ENCODE data around the gene ASB1. TPM values are rescaled to one million over a fixed set of nuclear protein-coding genes. Genes with fewer than 3 reads are reported as not detected.

The ASB1 gene
- total RNA-seq, 1 donor from 2014 or later, result 33.9 TPM

GRCh38 chr2:238434846-238435751 lies 8.4 kb downstream of the ASB1 start:
- peaks cover 46% of the 10 kb centered on the region for H3K36me3 Mint-ChIP-seq (ENCODE audit: unreplicated experiment)
- H3K4me3 Mint-ChIP-seq (ENCODE audit: unreplicated experiment), result no peak overlapping the region
- TF ChIP-seq, protein P1, sequence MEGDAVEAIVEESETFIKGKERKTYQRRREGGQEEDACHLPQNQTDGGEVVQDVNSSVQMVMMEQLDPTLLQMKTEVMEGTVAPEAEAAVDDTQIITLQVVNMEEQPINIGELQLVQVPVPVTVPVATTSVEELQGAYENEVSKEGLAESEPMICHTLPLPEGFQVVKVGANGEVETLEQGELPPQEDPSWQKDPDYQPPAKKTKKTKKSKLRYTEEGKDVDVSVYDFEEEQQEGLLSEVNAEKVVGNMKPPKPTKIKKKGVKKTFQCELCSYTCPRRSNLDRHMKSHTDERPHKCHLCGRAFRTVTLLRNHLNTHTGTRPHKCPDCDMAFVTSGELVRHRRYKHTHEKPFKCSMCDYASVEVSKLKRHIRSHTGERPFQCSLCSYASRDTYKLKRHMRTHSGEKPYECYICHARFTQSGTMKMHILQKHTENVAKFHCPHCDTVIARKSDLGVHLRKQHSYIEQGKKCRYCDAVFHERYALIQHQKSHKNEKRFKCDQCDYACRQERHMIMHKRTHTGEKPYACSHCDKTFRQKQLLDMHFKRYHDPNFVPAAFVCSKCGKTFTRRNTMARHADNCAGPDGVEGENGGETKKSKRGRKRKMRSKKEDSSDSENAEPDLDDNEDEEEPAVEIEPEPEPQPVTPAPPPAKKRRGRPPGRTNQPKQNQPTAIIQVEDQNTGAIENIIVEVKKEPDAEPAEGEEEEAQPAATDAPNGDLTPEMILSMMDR (IDR thresholded peaks at IDR 0.05), result no peak
- H3K27ac Mint-ChIP-seq (ENCODE audit: unreplicated experiment), result peak overlapping the region; percentile 45
- H3K27me3 Mint-ChIP-seq (ENCODE audit: unreplicated experiment), result no peaks in the 10 kb centered on the region
- H3K9me3 Mint-ChIP-seq (ENCODE audit: unreplicated experiment), result no peaks in the 10 kb centered on the region
- H3K4me1 Mint-ChIP-seq (ENCODE audit: unreplicated experiment), result peaks cover 19% of the 10 kb centered on the region
- no peak for DNase-seq (ENCODE audit: extremely low spot score, unreplicated experiment)

- Mint-ChIP-seq H3K9me3 (ENCODE audit: unreplicated experiment) (no peaks in the 10 kb centered on the region), H3K36me3 (ENCODE audit: unreplicated experiment) (peaks cover 41% of the 10 kb centered on the region), H3K27ac (ENCODE audit: unreplicated experiment) (no peak overlapping the region), H3K4me1 (ENCODE audit: unreplicated experiment) (peaks cover 21% of the 10 kb centered on the region), H3K4me3 (ENCODE audit: unreplicated experiment) (no peak overlapping the region), H3K27me3 (ENCODE audit: unreplicated experiment) (no peaks in the 10 kb centered on the region)
- TF ChIP-seq, protein P1 (IDR thresholded peaks at IDR 0.05), result no peak
- no peak for DNase-seq (ENCODE audit: extremely low spot score, unreplicated experiment)
Observed at GRCh38 chr2:238435752-238436096, 9.0 kb downstream of the ASB1 start.

GRCh38 chr2:238438856-238439849 lies 12.4 kb downstream of the ASB1 start:
- TF ChIP-seq, protein P1 (IDR thresholded peaks at IDR 0.05), result no peak
- H3K27me3 Mint-ChIP-seq (ENCODE audit: unreplicated experiment), result no peaks in the 10 kb centered on the region
- H3K9me3 Mint-ChIP-seq (ENCODE audit: unreplicated experiment), result no peaks in the 10 kb centered on the region
- no peak for DNase-seq (ENCODE audit: extremely low spot score, unreplicated experiment)
- H3K4me3 Mint-ChIP-seq (ENCODE audit: unreplicated experiment), result no peak overlapping the region
- peak overlapping the region; percentile 62 for H3K27ac Mint-ChIP-seq (ENCODE audit: unreplicated experiment)
- H3K36me3 Mint-ChIP-seq (ENCODE audit: unreplicated experiment), result peaks cover 35% of the 10 kb centered on the region
- peaks cover 21% of the 10 kb centered on the region for H3K4me1 Mint-ChIP-seq (ENCODE audit: unreplicated experiment)

DNA sequence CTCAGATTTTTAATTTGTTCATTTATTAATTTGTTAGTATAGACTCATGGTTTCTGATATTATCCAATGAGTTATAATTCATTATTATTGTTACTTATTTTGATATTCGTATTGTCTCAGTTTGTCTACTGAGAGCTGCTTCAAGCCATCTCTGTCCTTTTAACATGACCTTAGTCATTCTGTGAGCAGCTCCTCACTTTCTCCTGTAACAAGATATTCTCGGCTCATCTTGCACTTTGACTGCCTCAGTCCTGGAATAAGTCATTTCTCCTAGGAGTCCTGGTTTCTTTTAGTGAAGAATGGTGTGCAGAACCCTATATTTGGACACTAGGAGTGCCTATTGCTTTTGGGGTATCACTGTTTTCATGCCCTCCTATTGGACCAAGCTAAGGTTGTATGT lies 13.2 kb downstream of the ASB1 start:
- Mint-ChIP-seq H3K36me3 (ENCODE audit: unreplicated experiment) (peaks cover 35% of the 10 kb centered on the region), H3K27me3 (ENCODE audit: unreplicated experiment) (no peaks in the 10 kb centered on the region), H3K9me3 (ENCODE audit: unreplicated experiment) (no peaks in the 10 kb centered on the region), H3K4me3 (ENCODE audit: unreplicated experiment) (no peak overlapping the region), H3K27ac (ENCODE audit: unreplicated experiment) (no peak overlapping the region), H3K4me1 (ENCODE audit: unreplicated experiment) (peaks cover 15% of the 10 kb centered on the region)
- DNase-seq (ENCODE audit: extremely low spot score, unreplicated experiment), result no peak
- TF ChIP-seq, protein P1 (IDR thresholded peaks at IDR 0.05), result no peak

Measured in osteocyte (in vitro differentiated cells).